DND-41 (cell line): ENCODE data around the gene UCP2.

Source experiments
- EZH2 ChIP-seq: IDR thresholded peaks from 3 replicates; pipeline ENCODE4 v1.6.1; 2012; ENCODE audit warnings: borderline replicate concordance, low read depth, mild to moderate bottlenecking, moderate library complexity, low read length, inconsistent platforms; ENCODE audit not compliant: severe bottlenecking
- TF ChIP-seq, protein P1 (sequence below): IDR thresholded peaks from 2 replicates; pipeline ENCODE4 v1.5.1; 2012; ENCODE audit warnings: borderline replicate concordance, low read length, moderate library complexity, mild to moderate bottlenecking; ENCODE audit not compliant: poor library complexity, severe bottlenecking; ENCODE audit errors: extremely low read depth

DNA sequence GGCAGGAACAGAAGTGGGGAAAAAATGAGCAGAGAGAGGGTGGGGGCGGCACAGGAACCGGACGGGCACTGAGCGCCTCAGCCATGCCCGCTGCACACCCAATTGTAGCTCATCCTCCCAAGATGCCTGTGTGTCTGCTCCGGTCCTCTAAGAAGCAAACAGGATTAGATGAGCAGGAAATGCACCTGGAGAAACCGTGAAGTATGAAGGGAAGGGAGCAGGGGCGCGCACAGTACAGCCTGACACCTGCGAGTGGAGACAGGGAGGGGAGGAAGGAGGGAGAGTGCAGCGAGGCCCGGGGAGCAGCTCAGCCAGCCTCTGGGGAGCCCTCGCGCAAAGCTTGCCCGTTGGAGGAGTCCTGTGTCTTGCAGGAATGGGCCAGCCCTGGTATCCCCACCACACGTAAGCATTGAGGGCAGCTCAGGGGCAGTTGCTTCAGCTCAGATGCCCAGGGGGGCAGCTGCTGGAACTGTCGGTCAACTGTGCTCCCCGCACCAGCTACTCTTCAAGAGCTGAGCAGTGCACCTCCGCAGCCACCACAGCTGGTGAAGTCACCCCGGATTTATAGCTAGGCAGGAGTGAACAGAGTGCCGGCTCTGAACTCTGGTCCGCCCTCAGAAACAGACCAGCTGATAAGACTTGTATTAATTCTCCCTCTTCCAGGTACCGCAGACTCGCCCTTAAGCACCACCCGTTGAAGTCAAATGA, 24.8 kb downstream of the UCP2 start:
- TF ChIP-seq, protein P1, sequence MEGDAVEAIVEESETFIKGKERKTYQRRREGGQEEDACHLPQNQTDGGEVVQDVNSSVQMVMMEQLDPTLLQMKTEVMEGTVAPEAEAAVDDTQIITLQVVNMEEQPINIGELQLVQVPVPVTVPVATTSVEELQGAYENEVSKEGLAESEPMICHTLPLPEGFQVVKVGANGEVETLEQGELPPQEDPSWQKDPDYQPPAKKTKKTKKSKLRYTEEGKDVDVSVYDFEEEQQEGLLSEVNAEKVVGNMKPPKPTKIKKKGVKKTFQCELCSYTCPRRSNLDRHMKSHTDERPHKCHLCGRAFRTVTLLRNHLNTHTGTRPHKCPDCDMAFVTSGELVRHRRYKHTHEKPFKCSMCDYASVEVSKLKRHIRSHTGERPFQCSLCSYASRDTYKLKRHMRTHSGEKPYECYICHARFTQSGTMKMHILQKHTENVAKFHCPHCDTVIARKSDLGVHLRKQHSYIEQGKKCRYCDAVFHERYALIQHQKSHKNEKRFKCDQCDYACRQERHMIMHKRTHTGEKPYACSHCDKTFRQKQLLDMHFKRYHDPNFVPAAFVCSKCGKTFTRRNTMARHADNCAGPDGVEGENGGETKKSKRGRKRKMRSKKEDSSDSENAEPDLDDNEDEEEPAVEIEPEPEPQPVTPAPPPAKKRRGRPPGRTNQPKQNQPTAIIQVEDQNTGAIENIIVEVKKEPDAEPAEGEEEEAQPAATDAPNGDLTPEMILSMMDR = no peak
- no peak for TF ChIP-seq EZH2
